Measurements from ENCODE around the gene PPIP5K2. TPM values are rescaled to one million over a fixed set of nuclear protein-coding genes. Genes with fewer than 3 reads are reported as not detected.
A peak's percentile ranks its signal among the peaks of the same experiment; 100 is the strongest.

PPIP5K2 gene
- total and polyA plus RNA-seq, 7 donors = 4.5 to 11.0 (median 7.4) TPM

DNA sequence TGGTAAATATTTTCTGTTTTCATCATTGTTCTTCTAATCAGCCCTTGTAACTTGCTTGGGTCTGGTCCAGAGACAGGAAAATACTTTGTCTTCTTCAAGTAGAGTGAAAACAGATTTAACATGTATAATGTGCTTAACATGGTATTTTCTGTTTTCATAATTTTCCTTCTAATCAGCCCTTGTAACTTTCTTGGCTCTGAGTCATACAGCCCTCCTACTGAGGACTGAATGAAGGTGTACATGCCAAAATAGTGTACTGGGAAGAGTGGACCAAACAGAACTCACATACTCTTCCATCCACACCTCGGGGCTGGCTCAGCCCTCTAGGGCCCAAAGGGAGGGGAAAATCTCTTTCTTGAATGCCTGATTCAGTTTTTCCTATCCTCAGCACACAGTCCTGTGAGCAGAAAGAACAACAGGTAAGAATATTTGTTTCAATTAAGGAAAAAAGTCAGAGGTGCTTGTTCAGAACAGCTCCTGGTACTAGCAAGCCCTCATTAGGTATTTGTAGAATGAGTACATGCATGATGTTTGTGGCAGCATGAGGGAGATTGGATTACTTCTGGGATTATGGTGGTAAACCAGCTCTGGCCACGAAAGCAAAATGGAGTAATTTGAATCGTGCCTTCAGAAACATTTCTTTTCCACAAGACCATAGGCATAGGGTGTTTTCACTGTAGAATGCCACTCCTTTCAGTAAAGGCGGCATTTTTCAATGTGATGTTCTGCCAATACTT is 114.3 kb downstream of the PPIP5K2 start:
- no peaks in the 10 kb centered on the region for H3K36me3 ChIP-seq (ENCODE audit: insufficient read depth in 1 of 2, low read depth in 1 of 2)
- intact Hi-C loops (cut with DNase I) = loop anchor here in 1 of 2 donors (5.0 kb wide), 1 partner anchor 243 kb away; no protein-coding TSS in a partner anchor
- 42 to 55% (median 45%) methylated on average over 4 of the region's 4 CpGs for WGBS, 3 donors
- no peak overlapping the region for H3K27ac ChIP-seq
- TF ChIP-seq CTCF (IDR thresholded peaks at IDR 0.05) = no peak
- no peak overlapping the region for H3K4me3 ChIP-seq
- H3K27me3 ChIP-seq (ENCODE audit: insufficient read depth in 3 of 3, low read length in 2 of 3) = no peaks in the 10 kb centered on the region
- H3K4me1 ChIP-seq = no peaks in the 10 kb centered on the region
- H3K9me3 ChIP-seq = peaks cover 6% of the 10 kb centered on the region
- DNase-seq (no peak), ATAC-seq (peak in 1 of 4 donors; percentile 56)

- peaks cover 14% of the 10 kb centered on the region for H3K9me3 ChIP-seq
- no peaks in the 10 kb centered on the region for H3K27me3 ChIP-seq (ENCODE audit: insufficient read depth in 3 of 3, low read length in 2 of 3)
- intact Hi-C loops (cut with DNase I) = no loop called here
- H3K4me1 ChIP-seq = no peaks in the 10 kb centered on the region
- no peak overlapping the region for H3K27ac ChIP-seq
- no peak overlapping the region for H3K4me3 ChIP-seq
- H3K36me3 ChIP-seq (ENCODE audit: insufficient read depth in 1 of 2, low read depth in 1 of 2) = no peaks in the 10 kb centered on the region
- ATAC-seq (no peak), DNase-seq (no peak)
- 76 to 88% (median 82%) methylated on average over 1 of the region's 1 CpG for WGBS, 3 donors
- TF ChIP-seq CTCF (IDR thresholded peaks at IDR 0.05) = no peak
Measured at GRCh38 chr5:103235891-103236290, 115.8 kb downstream of the PPIP5K2 start.

- Histone ChIP-seq H3K4me1 (no peaks in the 10 kb centered on the region), H3K9me3 (peaks cover 14% of the 10 kb centered on the region), H3K4me3 (no peak overlapping the region), H3K27me3 (ENCODE audit: insufficient read depth in 3 of 3, low read length in 2 of 3) (no peaks in the 10 kb centered on the region), H3K27ac (no peak overlapping the region), H3K36me3 (ENCODE audit: insufficient read depth in 1 of 2, low read depth in 1 of 2) (no peaks in the 10 kb centered on the region)
- WGBS, 3 donors = 91 to 100% (median 95%) methylated on average over 1 of the region's 1 CpG
- DNase-seq (no peak), ATAC-seq (no peak)
- intact Hi-C loops (cut with DNase I) = no loop called here
- no peak for TF ChIP-seq CTCF (IDR thresholded peaks at IDR 0.05)
Measured at GRCh38 chr5:103237778-103238177, 117.7 kb downstream of the PPIP5K2 start.

GRCh38 chr5:103243665-103244064 is 123.6 kb downstream of the PPIP5K2 start:
- intact Hi-C loops (cut with DNase I) = no loop called here
- no peak for TF ChIP-seq CTCF (IDR thresholded peaks at IDR 0.05)
- Histone ChIP-seq H3K36me3 (ENCODE audit: insufficient read depth in 1 of 2, low read depth in 1 of 2) (no peaks in the 10 kb centered on the region), H3K4me1 (no peaks in the 10 kb centered on the region), H3K4me3 (no peak overlapping the region), H3K9me3 (peaks cover 14% of the 10 kb centered on the region), H3K27ac (no peak overlapping the region), H3K27me3 (ENCODE audit: insufficient read depth in 3 of 3, low read length in 2 of 3) (no peaks in the 10 kb centered on the region)
- ATAC-seq = no peak
- WGBS, 3 donors = 44 to 63% (median 49%) methylated on average over 2 of the region's 2 CpGs
- no peak for DNase-seq

GRCh38 chr5:103244398-103244797 is 124.3 kb downstream of the PPIP5K2 start:
- no peak for TF ChIP-seq CTCF (IDR thresholded peaks at IDR 0.05)
- no peak overlapping the region for H3K27ac ChIP-seq
- intact Hi-C loops (cut with DNase I) = no loop called here
- ATAC-seq (no peak), DNase-seq (no peak)
- no peaks in the 10 kb centered on the region for H3K27me3 ChIP-seq (ENCODE audit: insufficient read depth in 3 of 3, low read length in 2 of 3)
- no peaks in the 10 kb centered on the region for H3K4me1 ChIP-seq
- H3K36me3 ChIP-seq (ENCODE audit: insufficient read depth in 1 of 2, low read depth in 1 of 2) = no peaks in the 10 kb centered on the region
- H3K9me3 ChIP-seq = peaks cover 8% of the 10 kb centered on the region
- no peak overlapping the region for H3K4me3 ChIP-seq

Data from psoas muscle (tissue), 8 donors.